CD8-positive, alpha-beta memory T cell (primary cell): ENCODE measurements around the gene PPP2R5D. TPM values are rescaled to one million over a fixed set of nuclear protein-coding genes. Genes with fewer than 3 reads are reported as not detected.
A peak's percentile ranks its signal among the peaks of the same experiment; 100 is the strongest.

Experiments used
- CTCF ChIA-PET: fragments of 350-600 bp; sonication (Branson Sonifier 250); formaldehyde crosslinking; loops from one replicate; lab custom pipeline; 2021; ENCODE audit warnings: antibody characterized with exemption; lab: Charles Lee
- POLR2A ChIA-PET: fragments of 350-600 bp; sonication (Branson Sonifier 250); formaldehyde crosslinking; loops from one replicate; lab custom pipeline; 2021; ENCODE audit warnings: antibody characterized with exemption; lab: Charles Lee
- DNase-seq, 5 donors: peaks; one replicate each; pipeline versions ENCODE4 v3.0.0 to v3.0.0-alpha.2; 2020 to 2022; ENCODE audit warnings: mixed read lengths in 1 of 5
- H3K27ac ChIP-seq: one replicate; pipeline ENCODE4 v1.7.0; 2013; ENCODE audit warnings: low read depth, mild to moderate bottlenecking, low read length, moderate library complexity
- H3K27me3 ChIP-seq: 2 replicates; pipeline ENCODE4 v1.7.0; 2013; ENCODE audit warnings: low read length, mild to moderate bottlenecking; ENCODE audit not compliant: insufficient read depth, poor library complexity, severe bottlenecking
- H3K36me3 ChIP-seq: 2 replicates; pipeline ENCODE4 v1.7.0; 2013; ENCODE audit warnings: mild to moderate bottlenecking, low read length, moderate library complexity; ENCODE audit not compliant: insufficient read depth
- H3K4me1 ChIP-seq: 2 replicates; pipeline ENCODE4 v1.7.0; 2013; ENCODE audit warnings: mild to moderate bottlenecking, low read length, moderate library complexity; ENCODE audit not compliant: insufficient read depth
- H3K4me3 ChIP-seq: 2 replicates; pipeline ENCODE4 v1.7.0; 2013; ENCODE audit warnings: mild to moderate bottlenecking, low read length
- H3K9me3 ChIP-seq: 2 replicates; pipeline ENCODE4 v1.7.0; 2013; ENCODE audit warnings: mild to moderate bottlenecking, low read length
- H3K27ac Mint-ChIP-seq, 8 donors: one replicate each; pipeline ENCODE4 v1.8.0; 2020 to 2021; ENCODE audit warnings: mixed read lengths in 8 of 8, mild to moderate bottlenecking in 6 of 8, inconsistent platforms in 3 of 8, moderate library complexity in 3 of 8
- H3K27me3 Mint-ChIP-seq, 2 donors: one replicate each; pipeline ENCODE4 v1.8.0; 2020 to 2021; ENCODE audit warnings: mixed read lengths in 2 of 2, mild to moderate bottlenecking in 1 of 2, moderate library complexity in 1 of 2
- H3K36me3 Mint-ChIP-seq, 3 donors: one replicate each; pipeline ENCODE4 v1.8.0; 2020 to 2021; ENCODE audit warnings: mixed read lengths in 3 of 3, inconsistent platforms in 1 of 3, mild to moderate bottlenecking in 1 of 3
- H3K4me1 Mint-ChIP-seq, 3 donors: one replicate each; pipeline ENCODE4 v1.8.0; 2020 to 2021; ENCODE audit warnings: mixed read lengths in 3 of 3, inconsistent platforms in 1 of 3, mild to moderate bottlenecking in 1 of 3
- H3K4me3 Mint-ChIP-seq, 7 donors: one replicate each; pipeline ENCODE4 v1.8.0; 2020 to 2021; ENCODE audit warnings: mixed read lengths in 7 of 7, mild to moderate bottlenecking in 6 of 7, moderate library complexity in 4 of 7, inconsistent platforms in 2 of 7
- H3K9me3 Mint-ChIP-seq, 5 donors: one replicate each; pipeline ENCODE4 v1.8.0; 2020 to 2022; ENCODE audit warnings: mixed read lengths in 5 of 5, mild to moderate bottlenecking in 3 of 5, moderate library complexity in 2 of 5, inconsistent platforms in 1 of 5
- polyA plus RNA-seq: library from polyadenylated mRNA; unstranded; fragments of 300-500 nt; fragmentation: Illumina TruSeq; gene quantifications from one replicate; pipeline ENCODE4 v1.2.3, GENCODE V29; 2021
- total RNA-seq, 2 experiments: library from RNA; stranded (reverse); gene quantifications; one replicate each; pipeline ENCODE4 v1.2.3, GENCODE V29; 2021

PPP2R5D gene
- total and polyA plus RNA-seq, 3 experiments from 2014 or later = 32.5 to 52.4 (median 52.2) TPM

DNA sequence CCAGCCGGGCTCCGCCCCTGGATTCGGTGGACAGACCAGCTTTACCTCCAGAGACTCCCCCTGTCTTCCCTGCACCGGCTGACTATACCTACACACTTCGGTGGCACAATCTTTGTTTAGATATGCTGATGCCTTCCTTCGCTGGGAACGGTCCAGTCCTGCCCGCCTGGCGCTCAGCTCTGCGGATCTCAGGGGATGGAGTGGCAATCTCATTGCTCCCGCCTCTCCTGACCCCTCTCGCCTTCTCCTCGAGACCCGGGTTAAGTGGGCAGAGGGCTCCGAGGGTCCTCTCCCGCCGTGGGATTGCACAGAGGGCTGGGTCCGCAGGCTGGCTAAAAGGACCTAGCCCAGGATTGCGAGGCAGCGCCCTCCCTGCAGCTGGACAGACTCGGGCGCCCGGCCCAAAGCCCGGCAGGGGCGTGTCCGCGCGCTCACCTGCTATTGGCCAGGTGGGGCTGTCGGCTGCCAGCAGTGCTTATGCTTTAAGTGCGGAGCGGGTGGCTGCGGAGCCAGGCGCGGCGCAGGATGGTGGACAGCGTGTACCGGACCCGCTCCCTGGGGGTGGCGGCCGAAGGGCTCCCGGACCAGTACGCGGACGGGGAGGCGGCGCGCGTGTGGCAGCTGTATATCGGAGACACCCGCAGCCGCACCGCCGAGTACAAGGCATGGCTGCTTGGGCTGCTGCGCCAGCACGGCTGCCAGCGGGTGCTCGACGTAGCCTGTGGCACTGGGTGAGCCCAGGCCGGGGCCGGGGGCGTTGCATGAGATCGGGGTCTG is 23.9 kb upstream of the PPP2R5D start, which contains the start of gene GNMT:
Gene GNMT (plus strand): TSS at position 512 of the 777 bp plus-strand sequence. CDS start 14 bp downstream, at position 526.
- ChIA-PET CTCF (no interaction called here), POLR2A (interaction anchor here (1.1 to 1.4 kb wide), 2 partner anchors 18 to 24 kb away, joined by 3 read pairs; partner anchors contain the start of gene PPP2R5D)
- Mint-ChIP-seq H3K9me3 (no peaks in the 10 kb centered on the region), H3K4me1 (peaks cover 4 to 19% (median 18%) of the 10 kb centered on the region in 3 donors), H3K36me3 (peaks cover 0 to 29% (median 0%) of the 10 kb centered on the region in 3 donors), H3K27me3 (no peaks in the 10 kb centered on the region), H3K27ac (peak within 1 kb of the TSS in 2 of 8 donors; percentile 18 to 33), H3K4me3 (peak within 1 kb of the TSS; percentile 38 to 83 (median 70))
- Histone ChIP-seq H3K36me3 (peaks cover 4% of the 10 kb centered on the region), H3K27me3 (no peaks in the 10 kb centered on the region), H3K27ac (no peak within 1 kb of the TSS), H3K4me3 (peak within 1 kb of the TSS; percentile 41), H3K4me1 (peaks cover 13% of the 10 kb centered on the region), H3K9me3 (no peaks in the 10 kb centered on the region)
- DNase-seq = peak in 3 of 5 donors; percentile 7 to 45 (median 24)

GRCh38 chr6:42961020-42961470 is 23.3 kb upstream of the PPP2R5D start:
- H3K27me3 Mint-ChIP-seq = no peaks in the 10 kb centered on the region

DNA sequence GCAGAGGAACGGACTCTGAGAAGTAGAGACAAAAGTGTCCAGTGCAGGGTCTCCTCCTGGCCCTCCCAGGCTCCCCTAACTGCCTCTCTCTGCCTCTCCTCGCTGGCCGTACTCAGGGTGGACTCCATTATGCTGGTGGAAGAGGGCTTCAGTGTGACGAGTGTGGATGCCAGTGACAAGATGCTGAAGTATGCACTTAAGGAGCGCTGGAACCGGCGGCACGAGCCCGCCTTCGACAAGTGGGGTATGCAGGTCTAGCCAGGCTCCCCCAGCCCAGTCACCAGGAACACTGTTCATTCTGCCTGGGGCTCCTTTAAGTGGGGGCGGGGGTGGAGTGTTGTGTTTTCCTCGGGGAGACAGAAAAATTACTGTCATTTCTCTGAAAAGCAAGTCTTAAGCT is 22.3 kb upstream of the PPP2R5D start:
- no peak for DNase-seq
- Histone ChIP-seq H3K27me3 (no peaks in the 10 kb centered on the region), H3K36me3 (peaks cover 4% of the 10 kb centered on the region), H3K4me3 (no peak overlapping the region), H3K4me1 (peaks cover 13% of the 10 kb centered on the region), H3K9me3 (no peaks in the 10 kb centered on the region), H3K27ac (no peak overlapping the region)
- ChIA-PET CTCF (interaction anchor here (0.8 kb wide), 1 partner anchor 182 kb away, joined by 3 read pairs; no protein-coding TSS in a partner anchor), POLR2A (interaction anchor here (0.7 kb wide), 1 partner anchor 86 kb away, joined by 3 read pairs; no protein-coding TSS in a partner anchor)
- Mint-ChIP-seq H3K27ac (peak overlapping the region in 1 of 8 donors; percentile 23), H3K4me1 (peaks cover 4 to 19% (median 18%) of the 10 kb centered on the region in 3 donors), H3K4me3 (peak overlapping the region in 2 of 7 donors; percentile 20 to 48), H3K36me3 (peaks cover 0 to 42% (median 0%) of the 10 kb centered on the region in 3 donors), H3K27me3 (no peaks in the 10 kb centered on the region), H3K9me3 (no peaks in the 10 kb centered on the region)

More at GRCh38 chr6:42961020-42961470, 23.3 kb upstream of the PPP2R5D start:
- Mint-ChIP-seq H3K4me1 (peaks cover 4 to 19% (median 18%) of the 10 kb centered on the region in 3 donors), H3K27ac (no peak overlapping the region), H3K9me3 (no peaks in the 10 kb centered on the region), H3K36me3 (peaks cover 0 to 35% (median 0%) of the 10 kb centered on the region in 3 donors), H3K4me3 (peak overlapping the region in 4 of 7 donors; percentile 20 to 75 (median 67))
- Histone ChIP-seq H3K4me3 (peak overlapping the region; percentile 41), H3K4me1 (peaks cover 13% of the 10 kb centered on the region), H3K9me3 (no peaks in the 10 kb centered on the region), H3K27me3 (no peaks in the 10 kb centered on the region), H3K27ac (no peak overlapping the region), H3K36me3 (peaks cover 4% of the 10 kb centered on the region)
- ChIA-PET CTCF (interaction anchor here (0.7 kb wide), 1 partner anchor 12 kb away, joined by 3 read pairs; no protein-coding TSS in a partner anchor), POLR2A (interaction anchor here (1.4 kb wide), 1 partner anchor 23 kb away, joined by 3 read pairs; the partner anchor contains the start of gene PPP2R5D)
- no peak for DNase-seq

DNA sequence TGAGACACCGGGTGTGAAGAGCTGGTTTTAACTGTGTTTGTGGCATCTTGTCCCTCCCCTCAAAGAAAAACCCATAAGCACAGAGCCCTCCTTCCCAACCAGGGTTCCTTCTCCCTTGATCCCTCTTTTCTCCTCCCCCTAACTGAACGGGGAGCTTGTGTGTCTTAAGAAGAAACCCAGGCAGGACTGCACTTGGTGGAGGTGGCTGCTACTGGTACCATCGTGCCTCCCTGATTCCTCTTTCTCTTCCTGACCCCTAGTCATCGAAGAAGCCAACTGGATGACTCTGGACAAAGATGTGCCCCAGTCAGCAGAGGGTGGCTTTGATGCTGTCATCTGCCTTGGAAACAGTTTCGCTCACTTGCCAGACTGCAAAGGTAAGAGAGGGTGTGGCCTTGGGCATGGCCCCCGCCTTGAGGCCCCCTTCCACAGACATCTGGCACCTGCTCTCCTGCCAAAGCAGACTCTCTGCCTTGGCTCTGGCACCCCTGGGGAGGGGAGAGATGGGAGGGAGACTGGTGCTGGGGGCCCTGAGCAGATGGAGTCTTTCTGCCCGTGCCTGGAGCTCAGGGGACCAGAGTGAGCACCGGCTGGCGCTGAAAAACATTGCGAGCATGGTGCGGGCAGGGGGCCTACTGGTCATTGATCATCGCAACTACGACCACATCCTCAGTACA is 21.7 kb upstream of the PPP2R5D start:
- H3K36me3 ChIP-seq = peaks cover 4% of the 10 kb centered on the region
- Mint-ChIP-seq H3K36me3 (peaks cover 0 to 48% (median 0%) of the 10 kb centered on the region in 3 donors), H3K4me1 (peaks cover 4 to 19% (median 18%) of the 10 kb centered on the region in 3 donors), H3K27ac (no peak overlapping the region), H3K27me3 (no peaks in the 10 kb centered on the region), H3K4me3 (peak overlapping the region in 2 of 7 donors; percentile 20 to 48), H3K9me3 (no peaks in the 10 kb centered on the region)
- no peaks in the 10 kb centered on the region for H3K9me3 ChIP-seq
- CTCF ChIA-PET = interaction anchor here (0.8 to 1.2 kb wide), 2 partner anchors 158 to 181 kb away, joined by 3 read pairs; no protein-coding TSS in a partner anchor
- H3K27ac ChIP-seq = no peak overlapping the region
- no peak overlapping the region for H3K4me3 ChIP-seq
- POLR2A ChIA-PET = no interaction called here
- peaks cover 13% of the 10 kb centered on the region for H3K4me1 ChIP-seq
- H3K27me3 ChIP-seq = no peaks in the 10 kb centered on the region
- no peak for DNase-seq

GRCh38 chr6:42963179-42963854 is 21.1 kb upstream of the PPP2R5D start:
- Histone ChIP-seq H3K27me3 (no peaks in the 10 kb centered on the region), H3K4me3 (no peak overlapping the region), H3K36me3 (peaks cover 4% of the 10 kb centered on the region), H3K27ac (no peak overlapping the region), H3K9me3 (no peaks in the 10 kb centered on the region), H3K4me1 (peaks cover 13% of the 10 kb centered on the region)
- CTCF ChIA-PET = interaction anchor here (1.2 kb wide), 1 partner anchor 157 kb away, joined by 3 read pairs; no protein-coding TSS in a partner anchor
- H3K4me3 Mint-ChIP-seq = no peak overlapping the region
- H3K4me1 Mint-ChIP-seq = peaks cover 4 to 19% (median 18%) of the 10 kb centered on the region in 3 donors
- DNase-seq = no peak
- peaks cover 0 to 52% (median 0%) of the 10 kb centered on the region in 3 donors for H3K36me3 Mint-ChIP-seq
- H3K27ac Mint-ChIP-seq = no peak overlapping the region
- POLR2A ChIA-PET = no interaction called here
- H3K27me3 Mint-ChIP-seq = no peaks in the 10 kb centered on the region
- no peaks in the 10 kb centered on the region for H3K9me3 Mint-ChIP-seq

GRCh38 chr6:42963855-42964605 is 20.3 kb upstream of the PPP2R5D start:
- Mint-ChIP-seq H3K4me3 (no peak overlapping the region), H3K36me3 (peaks cover 0 to 59% (median 0%) of the 10 kb centered on the region in 3 donors), H3K4me1 (peaks cover 4 to 19% (median 18%) of the 10 kb centered on the region in 3 donors), H3K27me3 (no peaks in the 10 kb centered on the region), H3K27ac (no peak overlapping the region), H3K9me3 (no peaks in the 10 kb centered on the region)
- Histone ChIP-seq H3K36me3 (peaks cover 11% of the 10 kb centered on the region), H3K4me3 (no peak overlapping the region), H3K27me3 (no peaks in the 10 kb centered on the region), H3K4me1 (peaks cover 13% of the 10 kb centered on the region), H3K9me3 (no peaks in the 10 kb centered on the region), H3K27ac (no peak overlapping the region)
- DNase-seq = peak in 1 of 5 donors; percentile 26
- CTCF ChIA-PET = interaction anchor here (0.7 to 0.8 kb wide), 2 partner anchors 61 to 860 kb away, joined by 3 to 4 read pairs; no protein-coding TSS in a partner anchor
- POLR2A ChIA-PET = no interaction called here
